HFF-Myc (cell line): ENCODE measurements around the gene OVAAL.

Experiments used
- DNase-seq: peaks from one replicate; pipeline ENCODE4 v3.0.0-alpha.2; 2011; ENCODE audit warnings: low read depth; ENCODE audit errors: extremely low read depth
- H3K4me3 ChIP-seq: replicated peaks from 2 replicates; pipeline ENCODE4 v1.5.1; 2011; ENCODE audit warnings: low read depth, mild to moderate bottlenecking, control low read depth, low read length
- TF ChIP-seq, protein P1 (sequence below): IDR thresholded peaks from 2 replicates; pipeline ENCODE4 v1.5.1; 2012; ENCODE audit warnings: mild to moderate bottlenecking, low read depth, low read length, control low read depth; ENCODE audit errors: missing control alignments

Gene OVAAL

GRCh38 chr1:180521474-180522212 is 37.1 kb upstream of the OVAAL start:
- no peak overlapping the region for H3K4me3 ChIP-seq
- no peak for DNase-seq
- TF ChIP-seq, protein P1, sequence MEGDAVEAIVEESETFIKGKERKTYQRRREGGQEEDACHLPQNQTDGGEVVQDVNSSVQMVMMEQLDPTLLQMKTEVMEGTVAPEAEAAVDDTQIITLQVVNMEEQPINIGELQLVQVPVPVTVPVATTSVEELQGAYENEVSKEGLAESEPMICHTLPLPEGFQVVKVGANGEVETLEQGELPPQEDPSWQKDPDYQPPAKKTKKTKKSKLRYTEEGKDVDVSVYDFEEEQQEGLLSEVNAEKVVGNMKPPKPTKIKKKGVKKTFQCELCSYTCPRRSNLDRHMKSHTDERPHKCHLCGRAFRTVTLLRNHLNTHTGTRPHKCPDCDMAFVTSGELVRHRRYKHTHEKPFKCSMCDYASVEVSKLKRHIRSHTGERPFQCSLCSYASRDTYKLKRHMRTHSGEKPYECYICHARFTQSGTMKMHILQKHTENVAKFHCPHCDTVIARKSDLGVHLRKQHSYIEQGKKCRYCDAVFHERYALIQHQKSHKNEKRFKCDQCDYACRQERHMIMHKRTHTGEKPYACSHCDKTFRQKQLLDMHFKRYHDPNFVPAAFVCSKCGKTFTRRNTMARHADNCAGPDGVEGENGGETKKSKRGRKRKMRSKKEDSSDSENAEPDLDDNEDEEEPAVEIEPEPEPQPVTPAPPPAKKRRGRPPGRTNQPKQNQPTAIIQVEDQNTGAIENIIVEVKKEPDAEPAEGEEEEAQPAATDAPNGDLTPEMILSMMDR: no peak

- no peak for DNase-seq
- TF ChIP-seq, protein P1: no peak
- no peak overlapping the region for H3K4me3 ChIP-seq
Measured at GRCh38 chr1:180522213-180522515, 36.6 kb upstream of the OVAAL start.

DNA sequence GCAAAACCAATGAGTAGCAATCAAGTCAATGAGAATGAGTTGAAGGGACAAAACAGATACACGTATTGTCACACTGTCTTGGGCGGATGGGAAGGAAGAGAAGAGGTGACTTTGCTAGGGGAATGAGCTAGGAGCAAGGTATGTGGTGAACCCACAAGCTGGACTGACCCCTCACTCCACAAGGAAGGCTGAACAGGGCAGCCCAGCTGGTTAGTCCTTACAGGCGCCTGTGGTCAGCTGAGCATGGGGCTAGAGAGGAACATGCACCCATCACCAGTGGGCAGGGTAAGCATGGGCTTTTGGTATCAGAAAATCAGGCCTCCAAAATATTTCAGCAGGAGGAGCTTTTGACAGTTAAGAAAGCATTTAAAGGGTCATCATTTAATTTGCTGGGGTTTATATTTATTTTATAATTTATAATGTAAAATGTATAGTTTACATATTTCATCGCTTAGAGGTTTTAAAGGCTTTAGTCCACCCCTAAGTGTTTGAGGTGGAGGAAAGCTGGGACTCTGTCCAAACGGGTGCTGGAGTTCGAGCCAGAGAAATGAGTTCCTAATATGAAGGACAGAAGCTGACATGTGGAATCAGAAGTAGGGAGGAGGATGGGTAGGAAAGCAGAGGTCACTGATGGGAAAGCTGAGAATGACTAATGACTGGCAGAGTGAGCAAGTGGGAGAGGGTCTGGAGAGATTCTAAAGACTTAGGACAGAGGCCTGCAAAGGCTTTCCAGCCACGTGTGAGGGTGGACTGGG is 34.4 kb upstream of the OVAAL start:
- TF ChIP-seq, protein P1: no peak
- H3K4me3 ChIP-seq: no peak overlapping the region
- no peak for DNase-seq

- no peak for DNase-seq
- no peak overlapping the region for H3K4me3 ChIP-seq
- TF ChIP-seq, protein P1: no peak
Measured at GRCh38 chr1:180524915-180525714, 33.6 kb upstream of the OVAAL start.

DNA sequence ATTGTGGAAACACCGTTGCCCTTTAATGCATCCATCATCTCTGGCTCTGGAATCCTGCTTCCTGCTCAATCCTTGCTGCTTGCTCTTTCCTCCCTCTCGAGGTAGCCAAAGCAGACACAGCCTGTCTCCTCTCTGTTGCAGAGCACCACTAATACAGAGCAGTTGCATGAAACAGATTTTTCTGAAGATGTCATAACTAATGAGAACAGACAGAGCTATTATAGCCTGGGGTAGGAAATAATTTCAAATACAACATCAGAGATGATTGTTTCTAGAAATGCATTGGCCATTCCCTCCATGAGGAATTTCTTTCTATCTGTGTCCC is 33.1 kb upstream of the OVAAL start:
- TF ChIP-seq, protein P1: no peak
- H3K4me3 ChIP-seq: no peak overlapping the region
- DNase-seq: no peak

- DNase-seq: no peak
- TF ChIP-seq, protein P1: no peak
- H3K4me3 ChIP-seq: no peak overlapping the region
Measured at GRCh38 chr1:180527101-180527669, 31.6 kb upstream of the OVAAL start.
